ENCODE measurements around the gene AMMECR1L. TPM values are rescaled to one million over a fixed set of nuclear protein-coding genes. Genes with fewer than 3 reads are reported as not detected.
A peak's percentile ranks its signal among the peaks of the same experiment; 100 is the strongest.

The AMMECR1L gene
- polyA plus RNA-seq, 1 experiment, result 15.3 TPM

DNA sequence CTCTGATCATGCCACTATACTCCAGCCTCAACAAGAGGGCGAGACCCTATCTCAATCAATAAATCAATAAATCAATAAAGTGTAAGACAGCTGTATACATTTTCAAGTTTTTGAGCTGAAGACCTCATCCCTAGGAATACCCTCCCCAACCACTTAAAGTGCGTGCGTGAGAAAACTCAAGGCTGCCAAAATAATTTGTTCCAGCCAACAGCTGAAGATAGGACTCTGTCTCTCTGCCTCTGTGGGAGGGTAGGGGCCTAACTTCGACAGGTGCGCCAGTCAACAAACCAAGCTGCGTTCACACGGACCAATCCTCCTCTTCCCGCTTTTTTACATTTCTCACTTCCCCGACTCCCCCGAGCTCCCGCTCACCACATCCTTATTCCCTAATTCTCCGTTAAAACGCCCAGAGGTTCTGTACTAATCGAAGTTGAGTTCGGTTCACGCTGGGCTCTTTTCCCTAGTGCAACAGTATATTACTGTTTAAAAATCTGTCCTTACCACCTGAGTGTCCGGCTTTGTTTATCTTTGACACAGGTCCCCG is 28.4 kb downstream of the AMMECR1L start:
- POLR2A ChIA-PET, result interaction anchor here (0.9 kb wide), 1 partner anchor 31 kb away, joined by 4 read pairs; no protein-coding TSS in a partner anchor
- no peaks in the 10 kb centered on the region for H3K27me3 ChIP-seq (ENCODE audit: control insufficient read depth, insufficient read depth, low read length)
- no peaks in the 10 kb centered on the region for H3K9me3 ChIP-seq (ENCODE audit: control insufficient read depth, insufficient read depth, low read length)
- CTCF ChIA-PET, result interaction anchor here (0.6 to 1.6 kb wide), 5 partner anchors 27 to 266 kb away, joined by 3 to 4 read pairs (median 3); no protein-coding TSS in a partner anchor
- H3K4me3 ChIP-seq (ENCODE audit: low read depth, low read length), result peak overlapping the region; percentile 86
- DNase-seq (ENCODE audit: low read depth, low spot score), result no peak
- TF ChIP-seq, protein P1, sequence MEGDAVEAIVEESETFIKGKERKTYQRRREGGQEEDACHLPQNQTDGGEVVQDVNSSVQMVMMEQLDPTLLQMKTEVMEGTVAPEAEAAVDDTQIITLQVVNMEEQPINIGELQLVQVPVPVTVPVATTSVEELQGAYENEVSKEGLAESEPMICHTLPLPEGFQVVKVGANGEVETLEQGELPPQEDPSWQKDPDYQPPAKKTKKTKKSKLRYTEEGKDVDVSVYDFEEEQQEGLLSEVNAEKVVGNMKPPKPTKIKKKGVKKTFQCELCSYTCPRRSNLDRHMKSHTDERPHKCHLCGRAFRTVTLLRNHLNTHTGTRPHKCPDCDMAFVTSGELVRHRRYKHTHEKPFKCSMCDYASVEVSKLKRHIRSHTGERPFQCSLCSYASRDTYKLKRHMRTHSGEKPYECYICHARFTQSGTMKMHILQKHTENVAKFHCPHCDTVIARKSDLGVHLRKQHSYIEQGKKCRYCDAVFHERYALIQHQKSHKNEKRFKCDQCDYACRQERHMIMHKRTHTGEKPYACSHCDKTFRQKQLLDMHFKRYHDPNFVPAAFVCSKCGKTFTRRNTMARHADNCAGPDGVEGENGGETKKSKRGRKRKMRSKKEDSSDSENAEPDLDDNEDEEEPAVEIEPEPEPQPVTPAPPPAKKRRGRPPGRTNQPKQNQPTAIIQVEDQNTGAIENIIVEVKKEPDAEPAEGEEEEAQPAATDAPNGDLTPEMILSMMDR (IDR thresholded peaks at IDR 0.05; ENCODE audit: low read depth, low read length), result no peak
- no peak overlapping the region for H3K27ac ChIP-seq (ENCODE audit: low read depth, low read length)

DNA sequence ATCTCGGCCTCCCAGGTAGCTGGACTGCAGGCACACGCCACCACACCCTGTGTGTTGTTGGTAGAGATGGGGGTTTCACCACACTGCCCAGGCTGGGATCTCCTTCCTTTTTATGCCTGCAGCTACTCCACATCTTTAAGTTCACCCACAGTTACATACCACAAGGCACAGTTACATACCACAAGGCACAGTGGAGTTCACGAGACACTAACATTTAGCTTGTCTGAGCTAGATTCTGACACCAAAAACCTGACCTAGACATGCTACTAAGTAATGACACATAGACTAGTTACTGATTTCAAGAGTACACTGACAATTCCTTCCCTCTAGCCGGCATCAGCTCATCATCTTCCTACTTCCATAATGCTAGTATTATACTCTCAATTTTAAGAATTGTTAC is 32.1 kb downstream of the AMMECR1L start:
- DNase-seq (ENCODE audit: low read depth, low spot score), result no peak
- Histone ChIP-seq H3K27me3 (ENCODE audit: control insufficient read depth, insufficient read depth, low read length) (no peaks in the 10 kb centered on the region), H3K4me3 (ENCODE audit: low read depth, low read length) (no peak overlapping the region), H3K9me3 (ENCODE audit: control insufficient read depth, insufficient read depth, low read length) (no peaks in the 10 kb centered on the region), H3K27ac (ENCODE audit: low read depth, low read length) (no peak overlapping the region)
- TF ChIP-seq, protein P1 (IDR thresholded peaks at IDR 0.05; ENCODE audit: low read depth, low read length), result no peak
- ChIA-PET POLR2A (no interaction called here), CTCF (no interaction called here)

GRCh38 chr2:127852388-127852787 is 33.4 kb downstream of the AMMECR1L start:
- ChIA-PET CTCF (no interaction called here), POLR2A (no interaction called here)
- TF ChIP-seq, protein P1 (IDR thresholded peaks at IDR 0.05; ENCODE audit: low read depth, low read length), result no peak

DNA sequence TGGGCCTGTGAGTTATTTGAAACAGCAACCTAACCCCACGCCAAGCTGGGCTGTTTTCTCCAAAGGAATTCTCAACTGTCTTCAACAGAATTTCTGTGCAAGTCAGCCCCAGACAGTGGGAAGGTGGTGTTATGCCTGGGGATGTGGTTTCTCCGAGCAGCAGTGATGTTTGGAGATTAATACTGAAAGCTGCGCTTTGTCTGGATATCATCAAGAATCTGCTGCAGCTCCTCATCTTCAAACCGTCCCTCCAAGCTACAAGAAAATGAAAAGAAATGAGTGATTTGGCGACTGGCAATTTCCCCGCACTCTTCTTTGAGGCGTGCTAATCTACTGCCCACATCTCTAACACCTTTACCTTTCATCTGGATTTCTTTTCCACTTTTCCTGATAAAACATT is 37.8 kb downstream of the AMMECR1L start:
- CTCF ChIA-PET, result no interaction called here

More at GRCh38 chr2:127852388-127852787, 33.4 kb downstream of the AMMECR1L start:
- DNase-seq (ENCODE audit: low read depth, low spot score), result no peak
- no peaks in the 10 kb centered on the region for H3K27me3 ChIP-seq (ENCODE audit: control insufficient read depth, insufficient read depth, low read length)
- H3K27ac ChIP-seq (ENCODE audit: low read depth, low read length), result no peak overlapping the region
- no peaks in the 10 kb centered on the region for H3K9me3 ChIP-seq (ENCODE audit: control insufficient read depth, insufficient read depth, low read length)
- H3K4me3 ChIP-seq (ENCODE audit: low read depth, low read length), result no peak overlapping the region

GRCh38 chr2:127844973-127845372 is 40.8 kb downstream of the AMMECR1L start:
- Histone ChIP-seq H3K27ac (ENCODE audit: low read depth, low read length) (no peak overlapping the region), H3K4me3 (ENCODE audit: low read depth, low read length) (no peak overlapping the region), H3K27me3 (ENCODE audit: control insufficient read depth, insufficient read depth, low read length) (no peaks in the 10 kb centered on the region), H3K9me3 (ENCODE audit: control insufficient read depth, insufficient read depth, low read length) (0 out of 2 replicates have a peak, but pooled peaks cover 3% of the 10 kb centered on the region)
- CTCF ChIA-PET, result no interaction called here
- TF ChIP-seq, protein P1 (IDR thresholded peaks at IDR 0.05; ENCODE audit: low read depth, low read length), result no peak
- POLR2A ChIA-PET, result no interaction called here
- no peak for DNase-seq (ENCODE audit: low read depth, low spot score)

More for the DNA sequence above, 37.8 kb downstream of the AMMECR1L start:
- H3K9me3 ChIP-seq (ENCODE audit: control insufficient read depth, insufficient read depth, low read length), result no peaks in the 10 kb centered on the region
- TF ChIP-seq, protein P1 (IDR thresholded peaks at IDR 0.05; ENCODE audit: low read depth, low read length), result no peak
- H3K27me3 ChIP-seq (ENCODE audit: control insufficient read depth, insufficient read depth, low read length), result no peaks in the 10 kb centered on the region
- DNase-seq (ENCODE audit: low read depth, low spot score), result no peak
- POLR2A ChIA-PET, result no interaction called here
- no peak overlapping the region for H3K27ac ChIP-seq (ENCODE audit: low read depth, low read length)
- H3K4me3 ChIP-seq (ENCODE audit: low read depth, low read length), result no peak overlapping the region

Data from AG04450 (cell line).